HepG2 (cell line): Measurements from ENCODE around the gene SLC1A5. TPM values are rescaled to one million over a fixed set of nuclear protein-coding genes. Genes with fewer than 3 reads are reported as not detected.

Source experiments
- ATAC-seq: fragments of 200-7000 bp; cut with Tn5 transposase; 3 replicates; pipeline ENCODE4 v1.9.1; 2020; ENCODE audit warnings: mild to moderate bottlenecking, moderate library complexity
- BruUV-seq: library from RNA; stranded (reverse); fragments of 400-500 nt; replicated peaks from 2 replicates; lab custom pipeline; 2021; lab: Mats Ljungman, UMichigan
- CTCF ChIA-PET: fragments of 300-600 bp; formaldehyde crosslinking; extraction: SDS; loops from one replicate; lab custom pipeline; 2021; ENCODE audit warnings: low total read pairs, inconsistent platforms, low intra/inter-chr PET ratio; lab: Yijun Ruan, JAX
- POLR2A ChIA-PET: fragments of 350-600 bp; sonication (Branson Sonifier 250); formaldehyde crosslinking; loops from one replicate; lab custom pipeline; 2020; ENCODE audit warnings: antibody characterized with exemption, inconsistent platforms; lab: Yijun Ruan, JAX
- DNase-seq: peaks from one replicate; pipeline ENCODE4 v3.0.0-alpha.2; 2015; ENCODE audit warnings: low spot score
- FAIRE-seq: peaks from 3 replicates; lab custom pipeline; 2011; peaks lifted over from hg19 to GRCh38; lab: Jason Lieb, UNC
- H2AFZ ChIP-seq: one replicate; pipeline ENCODE4 v1.6.1; 2011; ENCODE audit warnings: low read length, inconsistent platforms
- H3K27ac ChIP-seq: fragments of 300-600 bp; 3 replicates; pipeline ENCODE4 v1.8.0; 2011; ENCODE audit warnings: mixed run types, mild to moderate bottlenecking, mixed read lengths, low read length, inconsistent platforms; ENCODE audit not compliant: insufficient read depth; ENCODE audit errors: extremely low read length
- H3K27me3 ChIP-seq, 2 experiments: fragments of 200-600 bp in 1 of 2; 2 replicates in 1 of 2; 3 replicates in 1 of 2; pipeline versions ENCODE4 v1.6.0 to v1.8.0; 2011; ENCODE audit warnings: low read length in 2 of 2, mild to moderate bottlenecking in 2 of 2, moderate library complexity in 2 of 2, inconsistent platforms in 1 of 2; ENCODE audit not compliant: insufficient read depth in 2 of 2, control insufficient read depth in 1 of 2
- H3K36me3 ChIP-seq, 2 experiments: fragments of 200-600 bp in 1 of 2; replicated peaks in 1 of 2; 2 replicates in 1 of 2; 3 replicates in 1 of 2; pipeline versions ENCODE4 v1.5.1 to v1.8.0; 2011; ENCODE audit warnings: low read length in 2 of 2, inconsistent platforms in 1 of 2; ENCODE audit not compliant: insufficient read depth in 2 of 2, control insufficient read depth in 1 of 2
- H3K4me1 ChIP-seq: 2 replicates; pipeline ENCODE4 v1.5.1; 2012; ENCODE audit warnings: low read length, inconsistent platforms; ENCODE audit not compliant: insufficient read depth
- H3K4me2 ChIP-seq: 2 replicates; pipeline ENCODE4 v1.6.0; 2011; ENCODE audit warnings: low read depth, low read length, inconsistent platforms
- H3K4me3 ChIP-seq, 3 experiments: fragments of 200-600 bp in 1 of 3; sonication (generic), shearing (Covaris generic) in 1 of 3; replicated peaks in 1 of 3; 2 replicates each; pipeline ENCODE4 v1.5.1; 2011 to 2016; ENCODE audit warnings: low read length in 3 of 3, inconsistent platforms in 2 of 3, low read depth in 2 of 3, mild to moderate bottlenecking in 2 of 3, control low read depth in 1 of 3, mixed read lengths in 1 of 3; ENCODE audit not compliant: insufficient read depth in 1 of 3
- H3K79me2 ChIP-seq: one replicate; pipeline ENCODE4 v1.6.1; 2011; ENCODE audit warnings: low read length, inconsistent platforms; ENCODE audit not compliant: insufficient read depth
- H3K9ac ChIP-seq: 2 replicates; pipeline ENCODE4 v1.6.0; 2011; ENCODE audit warnings: mild to moderate bottlenecking, low read depth, low read length, inconsistent platforms; ENCODE audit not compliant: insufficient read depth
- H3K9me3 ChIP-seq: 2 replicates; pipeline ENCODE4 v1.5.1; 2012; ENCODE audit warnings: mild to moderate bottlenecking, low read length
- H4K20me1 ChIP-seq: 2 replicates; pipeline ENCODE4 v1.6.0; 2011; ENCODE audit warnings: inconsistent platforms, mild to moderate bottlenecking, low read length, moderate library complexity; ENCODE audit not compliant: insufficient read depth
- ARNT2 ChIP-seq: sonication (generic); formaldehyde crosslinking; IDR thresholded peaks from 2 replicates; pipeline ENCODE4 v1.8.0; 2022; ENCODE audit warnings: mild to moderate bottlenecking, low read depth, missing genetic modification reagents, moderate library complexity
- HOXA9 ChIP-seq: sonication (generic); formaldehyde crosslinking; IDR thresholded peaks from 2 replicates; pipeline ENCODE4 v1.8.1; 2022; ENCODE audit warnings: missing genetic modification reagents, mild to moderate bottlenecking, moderate library complexity, borderline replicate concordance
- MIXL1 ChIP-seq: IDR thresholded peaks from 2 replicates; pipeline ENCODE4 v1.6.1; 2016
- NFE2L1 ChIP-seq: sonication (generic); formaldehyde crosslinking; IDR thresholded peaks from 2 replicates; pipeline ENCODE4 v1.4.0; 2020; ENCODE audit warnings: missing genetic modification reagents, mild to moderate bottlenecking, borderline replicate concordance
- PCBP1 ChIP-seq: fragments of 200-400 bp; formaldehyde crosslinking; IDR thresholded peaks from 2 replicates; pipeline ENCODE4 v1.6.1; 2017; ENCODE audit warnings: mild to moderate bottlenecking, low read depth, low read length, borderline replicate concordance
- PRDM10 ChIP-seq: sonication (generic); formaldehyde crosslinking; IDR thresholded peaks from 2 replicates; pipeline ENCODE4 v1.4.0; 2020; ENCODE audit warnings: low read depth, missing genetic modification reagents
- ZNF558 ChIP-seq: sonication (generic); formaldehyde crosslinking; IDR thresholded peaks from 2 replicates; pipeline ENCODE4 v1.9.0; 2022; ENCODE audit warnings: mild to moderate bottlenecking, missing genetic modification reagents, borderline replicate concordance
- ZNF891 ChIP-seq: sonication (generic); formaldehyde crosslinking; IDR thresholded peaks from 2 replicates; pipeline ENCODE4 v1.5.0; 2020; ENCODE audit warnings: mild to moderate bottlenecking, missing genetic modification reagents
- WGBS: methylation state at CpG from one replicate; pipeline ENCODE4 v1.1.6; 2017; ENCODE audit warnings: low lambda C conversion rate; 5-methylcytosine and 5-hydroxymethylcytosine counted together
- in situ Hi-C: cut with HindIII; loops from 2 replicates; pipeline ENCODE4 v1.10.0; 2017; ENCODE audit warnings: low pct_unique_long_range_greater_than_20kb; ENCODE audit not compliant: extremely low pct_ligation_motif_present
- intact Hi-C: fragments of 100-400 bp; cut with micrococcal nuclease; formaldehyde crosslinking; loops from one replicate; pipeline ENCODE4 v1.10.0; 2022; ENCODE audit not compliant: unreplicated experiment
- polyA plus RNA-seq, 8 experiments: library from polyadenylated mRNA; depleted of rRNA in 3 of 8; stranded (reverse) in 7 of 8; unstranded in 1 of 8; fragments of >200 nt; fragmentation: Illumina TruSeq in 4 of 8; extraction: Trizol in 4 of 8; gene quantifications; 2 replicates each; pipeline versions ENCODE4 v1.2.1 to v1.2.3, GENCODE V29; 2011 to 2016; ENCODE audit warnings: low read depth in 4 of 8, missing spikeins in 1 of 8, mixed read lengths in 1 of 8; ENCODE audit not compliant: insufficient read depth in 1 of 8
- total RNA-seq, 5 experiments: library from RNA; depleted of rRNA; stranded (reverse); fragments of >200 nt; fragmentation: Illumina TruSeq; extraction: Trizol; gene quantifications; 2 replicates each; pipeline ENCODE4 v1.2.3, GENCODE V29; 2016; ENCODE audit warnings: low read depth in 1 of 5
- TF ChIP-seq, protein P1 (sequence below): sonication (generic); formaldehyde crosslinking; IDR thresholded peaks from 2 replicates; pipeline ENCODE4 v1.5.0; 2020; ENCODE audit warnings: missing genetic modification reagents
- TF ChIP-seq, protein P2 (sequence below): sonication (generic); formaldehyde crosslinking; IDR thresholded peaks from 2 replicates; pipeline ENCODE4 v1.9.0; 2021; ENCODE audit warnings: missing genetic modification reagents, mild to moderate bottlenecking, borderline replicate concordance

The SLC1A5 gene
- total and polyA plus RNA-seq, 2 of the 13 experiments (the other 11 are each of a cell fraction or from before 2014, with no cell fraction given), result 120 to 159 TPM

- peaks cover 13% of the 10 kb centered on the region; the same call in 1 of the 2 replicates for H4K20me1 ChIP-seq
- no peaks in the 10 kb centered on the region for H3K4me1 ChIP-seq
- H3K36me3 ChIP-seq, result peaks cover 54 to 86% of the 10 kb centered on the region in 2 experiments
- no peak for DNase-seq
- no peaks in the 10 kb centered on the region for H3K79me2 ChIP-seq
- H3K4me2 ChIP-seq, result no peak overlapping the region
- no peaks in the 10 kb centered on the region for H3K9me3 ChIP-seq
- H3K9ac ChIP-seq, result no peak overlapping the region
- in situ Hi-C loops, result no loop called here
- H3K27me3 ChIP-seq, result no peaks in the 10 kb centered on the region
- CTCF ChIA-PET, result no interaction called here
- TF ChIP-seq HOXA9 (CRISPR knock-in tag) (no peak), ZNF891 (CRISPR knock-in tag) (no peak), ZNF558 (CRISPR knock-in tag) (no peak), PRDM10 (CRISPR knock-in tag) (no peak), PCBP1 (no peak), MIXL1 (CRISPR knock-in tag) (no peak), NFE2L1 (CRISPR knock-in tag) (no peak), ARNT2 (CRISPR knock-in tag) (no peak)
- TF ChIP-seq, protein P1, sequence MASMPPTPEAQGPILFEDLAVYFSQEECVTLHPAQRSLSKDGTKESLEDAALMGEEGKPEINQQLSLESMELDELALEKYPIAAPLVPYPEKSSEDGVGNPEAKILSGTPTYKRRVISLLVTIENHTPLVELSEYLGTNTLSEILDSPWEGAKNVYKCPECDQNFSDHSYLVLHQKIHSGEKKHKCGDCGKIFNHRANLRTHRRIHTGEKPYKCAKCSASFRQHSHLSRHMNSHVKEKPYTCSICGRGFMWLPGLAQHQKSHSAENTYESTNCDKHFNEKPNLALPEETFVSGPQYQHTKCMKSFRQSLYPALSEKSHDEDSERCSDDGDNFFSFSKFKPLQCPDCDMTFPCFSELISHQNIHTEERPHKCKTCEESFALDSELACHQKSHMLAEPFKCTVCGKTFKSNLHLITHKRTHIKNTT (CRISPR knock-in tag), result no peak
- TF ChIP-seq, protein P2, sequence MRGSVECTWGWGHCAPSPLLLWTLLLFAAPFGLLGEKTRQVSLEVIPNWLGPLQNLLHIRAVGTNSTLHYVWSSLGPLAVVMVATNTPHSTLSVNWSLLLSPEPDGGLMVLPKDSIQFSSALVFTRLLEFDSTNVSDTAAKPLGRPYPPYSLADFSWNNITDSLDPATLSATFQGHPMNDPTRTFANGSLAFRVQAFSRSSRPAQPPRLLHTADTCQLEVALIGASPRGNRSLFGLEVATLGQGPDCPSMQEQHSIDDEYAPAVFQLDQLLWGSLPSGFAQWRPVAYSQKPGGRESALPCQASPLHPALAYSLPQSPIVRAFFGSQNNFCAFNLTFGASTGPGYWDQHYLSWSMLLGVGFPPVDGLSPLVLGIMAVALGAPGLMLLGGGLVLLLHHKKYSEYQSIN, result no peak
- TF ChIP-seq, all 625 proteins: peak for 0
- intact Hi-C loops, result no loop called here
- ATAC-seq, result no peak
- H2AFZ ChIP-seq, result no peak overlapping the region
- no TSS peak for BruUV-seq
- POLR2A ChIA-PET, result no interaction called here
- H3K27ac ChIP-seq, result no peak overlapping the region
- no peak for FAIRE-seq
- 94% methylated on average over 8 of the region's 14 CpGs for WGBS
- no peak overlapping the region for H3K4me3 ChIP-seq
Measured at GRCh38 chr19:46731007-46731501, 57.3 kb downstream of the SLC1A5 start.
